Sigmoid colon (tissue), 4 donors: ENCODE results near the gene GLCCI1.

ENCODE experiments used
- EP300 ChIP-seq, 4 donors: sonication (generic); formaldehyde crosslinking; IDR thresholded peaks; one replicate each; pipeline ENCODE4 v1.6.1; 2017; ENCODE audit warnings: antibody characterized with exemption in 4 of 4
- TF ChIP-seq, protein P1 (sequence below), 4 experiments: fragments of 450-650 bp in 3 of 4; fragments of 200-600 bp in 1 of 4; IDR thresholded peaks; one replicate each; pipeline ENCODE4 v1.5.1; 2016 to 2019; ENCODE audit warnings: antibody characterized with exemption in 4 of 4, mild to moderate bottlenecking in 3 of 4, moderate library complexity in 2 of 4

GRCh38 chr7:8115547-8116402, 147.2 kb downstream of the GLCCI1 start:
- TF ChIP-seq, protein P1, sequence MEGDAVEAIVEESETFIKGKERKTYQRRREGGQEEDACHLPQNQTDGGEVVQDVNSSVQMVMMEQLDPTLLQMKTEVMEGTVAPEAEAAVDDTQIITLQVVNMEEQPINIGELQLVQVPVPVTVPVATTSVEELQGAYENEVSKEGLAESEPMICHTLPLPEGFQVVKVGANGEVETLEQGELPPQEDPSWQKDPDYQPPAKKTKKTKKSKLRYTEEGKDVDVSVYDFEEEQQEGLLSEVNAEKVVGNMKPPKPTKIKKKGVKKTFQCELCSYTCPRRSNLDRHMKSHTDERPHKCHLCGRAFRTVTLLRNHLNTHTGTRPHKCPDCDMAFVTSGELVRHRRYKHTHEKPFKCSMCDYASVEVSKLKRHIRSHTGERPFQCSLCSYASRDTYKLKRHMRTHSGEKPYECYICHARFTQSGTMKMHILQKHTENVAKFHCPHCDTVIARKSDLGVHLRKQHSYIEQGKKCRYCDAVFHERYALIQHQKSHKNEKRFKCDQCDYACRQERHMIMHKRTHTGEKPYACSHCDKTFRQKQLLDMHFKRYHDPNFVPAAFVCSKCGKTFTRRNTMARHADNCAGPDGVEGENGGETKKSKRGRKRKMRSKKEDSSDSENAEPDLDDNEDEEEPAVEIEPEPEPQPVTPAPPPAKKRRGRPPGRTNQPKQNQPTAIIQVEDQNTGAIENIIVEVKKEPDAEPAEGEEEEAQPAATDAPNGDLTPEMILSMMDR (IDR thresholded peaks at IDR 0.05), result no peak
- no peak for TF ChIP-seq EP300 (IDR thresholded peaks at IDR 0.05)
